Heart left ventricle (tissue), 13 donors: ENCODE measurements around the gene SRR.

Experiments
- POLR2A ChIP-seq, 2 donors: fragments of 450-650 bp; IDR thresholded peaks; one replicate each; pipeline ENCODE4 v1.6.1; 2017; ENCODE audit warnings: antibody characterized with exemption in 2 of 2, mild to moderate bottlenecking in 2 of 2, moderate library complexity in 2 of 2
- TF ChIP-seq, protein P1 (sequence below), 12 donors: fragments of 200-600 bp; sonication (generic) in 4 of 12; IDR thresholded peaks; one replicate each; pipeline versions ENCODE4 v1.5.0 to v1.8.0; 2018 to 2022; ENCODE audit warnings: antibody characterized with exemption in 12 of 12, mild to moderate bottlenecking in 5 of 12
- donor health status: ischemic (EF 13 %, LVEDD 7.1; RV severe dilation, severe dysfunction).
- donor health status: DM: no; HTN: yes; CAD: no.
- donor health status: DM: no; HTN: no; CAD: no.
- donor health status: ischemic (EF 25% LVEDD 6.9; RV normal size, moderate dysfunction).
- donor health status: ischemic (EF 25% LVEDD 5.7; RV mildly dilated, moderate dysfunction).
- donor health status: ischemic (EF 35%, LVEDD 5.7; RV mildly dilated, moderate dysfunction).
- donor health status: nonischemic (EF 11% LVEDD 7.7; RV severe dilation, severe dysfunction).
- donor health status: DM: yes; HTN: yes; CAD: no.
- donor health status: PGD.
- donor health status: ischemic (EF 29% LVEDD 5.4; RV normal size, mild dysfunction).
- donor health status: nonischemic (EF 23%, LVEDD 6.1; RV moderate dilation, normal function).

DNA sequence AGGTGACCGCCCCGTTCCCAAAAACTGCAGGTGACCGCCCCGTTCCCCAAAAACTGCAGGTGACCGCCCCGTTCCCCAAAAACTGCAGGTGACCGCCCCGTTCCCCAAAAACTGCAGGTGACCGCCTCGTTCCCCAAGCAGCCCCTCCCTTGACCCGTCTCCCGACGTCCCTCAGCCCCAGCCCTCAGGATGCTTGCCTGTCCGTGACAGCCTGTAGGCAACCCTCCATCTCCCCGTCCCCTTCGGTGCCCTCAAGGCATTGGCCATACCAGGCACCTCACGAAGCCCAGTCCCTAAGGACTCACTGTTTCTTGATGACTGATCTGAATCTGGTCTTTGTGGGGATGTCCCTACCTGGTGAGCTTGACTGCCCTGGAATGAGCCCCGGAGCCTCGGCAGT is 58.7 kb downstream of the SRR start:
- TF ChIP-seq, protein P1, sequence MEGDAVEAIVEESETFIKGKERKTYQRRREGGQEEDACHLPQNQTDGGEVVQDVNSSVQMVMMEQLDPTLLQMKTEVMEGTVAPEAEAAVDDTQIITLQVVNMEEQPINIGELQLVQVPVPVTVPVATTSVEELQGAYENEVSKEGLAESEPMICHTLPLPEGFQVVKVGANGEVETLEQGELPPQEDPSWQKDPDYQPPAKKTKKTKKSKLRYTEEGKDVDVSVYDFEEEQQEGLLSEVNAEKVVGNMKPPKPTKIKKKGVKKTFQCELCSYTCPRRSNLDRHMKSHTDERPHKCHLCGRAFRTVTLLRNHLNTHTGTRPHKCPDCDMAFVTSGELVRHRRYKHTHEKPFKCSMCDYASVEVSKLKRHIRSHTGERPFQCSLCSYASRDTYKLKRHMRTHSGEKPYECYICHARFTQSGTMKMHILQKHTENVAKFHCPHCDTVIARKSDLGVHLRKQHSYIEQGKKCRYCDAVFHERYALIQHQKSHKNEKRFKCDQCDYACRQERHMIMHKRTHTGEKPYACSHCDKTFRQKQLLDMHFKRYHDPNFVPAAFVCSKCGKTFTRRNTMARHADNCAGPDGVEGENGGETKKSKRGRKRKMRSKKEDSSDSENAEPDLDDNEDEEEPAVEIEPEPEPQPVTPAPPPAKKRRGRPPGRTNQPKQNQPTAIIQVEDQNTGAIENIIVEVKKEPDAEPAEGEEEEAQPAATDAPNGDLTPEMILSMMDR (IDR thresholded peaks at IDR 0.05) = no peak
- TF ChIP-seq POLR2A (IDR thresholded peaks at IDR 0.05) = no peak
